Common myeloid progenitor, CD34-positive (primary cell): ENCODE data around the gene OOSP2.
"Not testable (repeated sequence)": the region's sequence is repeated elsewhere in the genome, so short reads cannot be mapped to it uniquely, and the experiment has no call there.

Experiments used
- CTCF ChIA-PET: fragments of 350-600 bp; sonication (Branson Sonifier 250); formaldehyde crosslinking; loops from one replicate; lab custom pipeline; 2021; ENCODE audit warnings: antibody characterized with exemption; lab: Charles Lee
- POLR2A ChIA-PET: fragments of 350-600 bp; sonication (Branson Sonifier 250); formaldehyde crosslinking; loops from one replicate; lab custom pipeline; 2021; ENCODE audit warnings: antibody characterized with exemption; lab: Charles Lee
- DNase-seq, 3 donors: peaks; one replicate each; pipeline versions ENCODE4 v3.0.0 to v3.0.0-alpha.2; 2013
- H3K27ac ChIP-seq, 2 experiments: 1 replicate in 1 of 2; 2 replicates in 1 of 2; pipeline ENCODE4 v1.7.0; 2013; ENCODE audit warnings: inconsistent platforms in 2 of 2, low read length in 2 of 2, mild to moderate bottlenecking in 2 of 2, low read depth in 1 of 2, moderate library complexity in 1 of 2; ENCODE audit not compliant: severe bottlenecking in 2 of 2, insufficient read depth in 1 of 2, poor library complexity in 1 of 2
- H3K27me3 ChIP-seq, 5 experiments: replicated peaks in 2 of 5; 1 replicate in 3 of 5; 2 replicates in 2 of 5; pipeline versions ENCODE4 v1.6.1 to v1.7.0; 2013; ENCODE audit warnings: low read length in 4 of 5, mild to moderate bottlenecking in 2 of 5, moderate library complexity in 2 of 5, inconsistent platforms in 1 of 5; ENCODE audit not compliant: insufficient read depth in 5 of 5, control insufficient read depth in 4 of 5
- H3K36me3 ChIP-seq, 4 experiments: 1 replicate in 2 of 4; 2 replicates in 2 of 4; pipeline versions ENCODE4 v1.6.1 to v1.7.0; 2013; ENCODE audit warnings: low read length in 3 of 4, control low read depth in 1 of 4, mild to moderate bottlenecking in 1 of 4; ENCODE audit not compliant: control insufficient read depth in 4 of 4, insufficient read depth in 4 of 4
- H3K4me1 ChIP-seq, 4 experiments: 1 replicate in 3 of 4; 2 replicates in 1 of 4; pipeline versions ENCODE4 v1.6.1 to v1.7.1; 2013; ENCODE audit warnings: low read length in 3 of 4, mild to moderate bottlenecking in 3 of 4, control low read depth in 1 of 4, inconsistent platforms in 1 of 4, moderate library complexity in 1 of 4; ENCODE audit not compliant: control insufficient read depth in 4 of 4, insufficient read depth in 4 of 4; ENCODE audit errors: control extremely low read depth in 1 of 4
- H3K4me3 ChIP-seq, 7 experiments: 1 replicate in 4 of 7; 2 replicates in 3 of 7; pipeline versions ENCODE4 v1.5.1 to v1.7.0; 2013; ENCODE audit warnings: mild to moderate bottlenecking in 7 of 7, low read length in 6 of 7, moderate library complexity in 6 of 7, inconsistent platforms in 2 of 7, low read depth in 2 of 7, control low read depth in 1 of 7; ENCODE audit not compliant: insufficient read depth in 4 of 7, control insufficient read depth in 1 of 7; ENCODE audit errors: extremely low read depth in 1 of 7
- H3K9me3 ChIP-seq, 5 experiments: 1 replicate in 4 of 5; 2 replicates in 1 of 5; pipeline versions ENCODE4 v1.6.1 to v1.7.1; 2013; ENCODE audit warnings: low read length in 4 of 5, mild to moderate bottlenecking in 2 of 5, inconsistent platforms in 1 of 5, low read depth in 1 of 5, moderate library complexity in 1 of 5; ENCODE audit not compliant: control insufficient read depth in 4 of 5, insufficient read depth in 2 of 5; ENCODE audit errors: control extremely low read depth in 1 of 5
- WGBS: methylation state at CpG from one replicate; pipeline ENCODE4 v1.1.5; 2013; ENCODE audit not compliant: insufficient coverage; 5-methylcytosine and 5-hydroxymethylcytosine counted together

Gene OOSP2

DNA sequence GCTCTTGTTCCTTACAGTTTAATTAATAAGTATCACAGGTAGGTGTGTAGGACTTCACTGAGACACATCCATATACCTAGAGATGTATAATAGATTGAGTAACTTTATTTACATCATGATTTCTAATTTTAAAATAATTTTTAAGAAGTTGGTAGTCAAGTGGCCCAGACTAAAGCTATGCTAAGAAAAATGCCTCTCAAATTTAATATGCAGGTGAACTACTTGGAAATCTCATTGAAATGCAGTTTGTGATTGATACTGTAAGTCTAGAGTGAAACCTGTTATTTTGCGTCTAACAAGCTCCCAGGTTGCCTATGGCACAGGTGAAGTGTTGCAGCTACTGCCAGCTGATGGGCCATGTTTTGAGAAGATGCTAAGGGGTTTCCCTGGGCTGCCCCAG, 23.3 kb upstream of the OOSP2 start, which contains the start of gene OOSP4B:
Gene OOSP4B, plus strand, starts transcription at position 301 of the 400 bp plus-strand sequence.
- Histone ChIP-seq H3K9me3 (no peaks in the 10 kb centered on the region), H3K4me3 (no peak within 1 kb of the TSS), H3K4me1 (peaks cover 0 to 2% (median 0%) of the 10 kb centered on the region in 4 experiments), H3K27me3 (no peaks in the 10 kb centered on the region), H3K27ac (no peak within 1 kb of the TSS), H3K36me3 (no peaks in the 10 kb centered on the region)
- ChIA-PET POLR2A (no interaction called here), CTCF (interaction anchor here (1.1 kb wide), 1 partner anchor 14 kb away, joined by 3 read pairs; no protein-coding TSS in a partner anchor)
- DNase-seq = no peak
- WGBS = 100% methylated on average over 1 of the region's 1 CpG

GRCh38 chr11:60018058-60018457, 22.2 kb upstream of the OOSP2 start:
- WGBS = 97% methylated on average over 5 of the region's 8 CpGs
- no peak for DNase-seq
- H3K36me3 ChIP-seq = no peaks in the 10 kb centered on the region
- H3K4me1 ChIP-seq = peaks cover 0 to 2% (median 0%) of the 10 kb centered on the region in 4 experiments
- no peaks in the 10 kb centered on the region for H3K9me3 ChIP-seq
- no peak overlapping the region for H3K4me3 ChIP-seq
- ChIA-PET POLR2A (no interaction called here), CTCF (no interaction called here)
- no peak overlapping the region for H3K27ac ChIP-seq
- no peaks in the 10 kb centered on the region for H3K27me3 ChIP-seq

GRCh38 chr11:60020376-60020775, 19.8 kb upstream of the OOSP2 start:
- DNase-seq, POLR2A ChIA-PET, H3K36me3 ChIP-seq, H3K27me3 ChIP-seq, H3K9me3 ChIP-seq, CTCF ChIA-PET, H3K4me3 ChIP-seq, H3K4me1 ChIP-seq, H3K27ac ChIP-seq: not testable (repeated sequence)
- over 99% methylated on average over 16 of the region's 27 CpGs for WGBS

GRCh38 chr11:60029015-60029632, 11.1 kb upstream of the OOSP2 start:
- Histone ChIP-seq H3K27me3 (no peaks in the 10 kb centered on the region), H3K9me3 (peaks cover 0 to 2% (median 0%) of the 10 kb centered on the region in 5 experiments), H3K4me1 (no peaks in the 10 kb centered on the region), H3K4me3 (no peak overlapping the region), H3K27ac (no peak overlapping the region), H3K36me3 (no peaks in the 10 kb centered on the region)
- 100% methylated on average over 2 of the region's 3 CpGs for WGBS
- ChIA-PET CTCF (no interaction called here), POLR2A (no interaction called here)
- DNase-seq = no peak

DNA sequence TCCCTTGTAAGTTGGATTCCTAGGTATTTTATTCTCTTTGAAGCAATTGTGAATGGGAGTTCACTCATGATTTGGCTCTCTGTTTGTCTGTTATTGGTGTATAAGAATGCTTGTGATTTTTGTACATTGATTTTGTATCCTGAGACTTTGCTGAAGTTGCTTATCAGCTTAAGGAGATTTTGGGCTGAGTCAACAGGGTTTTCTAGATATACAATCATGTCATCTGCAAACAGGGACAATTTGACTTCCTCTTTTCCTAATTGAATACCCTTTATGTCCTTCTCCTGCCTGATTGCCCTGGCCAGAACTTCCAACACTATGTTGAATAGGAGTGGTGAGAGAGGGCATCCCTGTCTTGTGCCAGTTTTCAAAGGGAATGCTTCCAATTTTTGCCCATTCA, 10.2 kb downstream of the OOSP2 start:
- H3K36me3 ChIP-seq, H3K4me3 ChIP-seq, H3K4me1 ChIP-seq, CTCF ChIA-PET, POLR2A ChIA-PET, H3K27ac ChIP-seq, DNase-seq, H3K9me3 ChIP-seq, H3K27me3 ChIP-seq: not testable (repeated sequence)

- H3K4me1 ChIP-seq, H3K27me3 ChIP-seq, CTCF ChIA-PET, H3K4me3 ChIP-seq, DNase-seq, H3K36me3 ChIP-seq, H3K27ac ChIP-seq, POLR2A ChIA-PET, H3K9me3 ChIP-seq: not testable (repeated sequence)
- WGBS = no CpG with 5 or more reads among the region's 3 CpGs
Observed at GRCh38 chr11:60050839-60051238, 10.6 kb downstream of the OOSP2 start.

DNA sequence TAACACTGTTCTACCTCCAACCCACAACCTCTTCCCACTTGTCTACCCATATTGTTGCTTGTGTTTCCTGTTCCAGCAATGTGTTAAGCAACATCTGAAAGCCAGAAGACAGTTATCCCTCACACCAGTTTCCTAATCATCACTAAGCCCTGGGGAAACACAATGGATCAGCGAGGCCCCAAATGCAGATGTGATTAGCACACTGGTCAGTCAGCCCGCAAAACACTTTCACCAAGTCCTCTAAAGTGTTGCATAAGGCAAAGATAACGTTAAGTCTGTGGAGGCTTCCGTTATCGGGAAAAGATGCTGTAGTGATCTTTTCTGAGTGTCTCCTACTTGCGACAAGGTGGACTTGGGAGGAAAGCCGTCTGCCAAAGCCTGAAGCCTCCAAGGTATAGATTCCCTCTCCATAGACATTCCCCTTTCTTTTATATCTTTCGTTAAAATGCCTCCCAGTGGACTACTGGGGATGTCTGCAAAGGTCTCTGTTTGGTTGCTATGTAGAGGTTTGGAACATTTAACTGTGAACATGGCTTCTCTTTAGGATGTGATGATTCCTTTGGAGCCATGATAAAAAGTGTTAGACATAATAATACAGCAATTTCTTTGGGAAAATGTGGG, 16.2 kb downstream of the OOSP2 start, which contains the start of gene MS4A3:
Gene MS4A3, plus strand, starts transcription at position 317 of the 621 bp plus-strand sequence. CDS start 4,496 bp downstream, outside the sequence.
- H3K36me3 ChIP-seq = no peaks in the 10 kb centered on the region
- ChIA-PET POLR2A (no interaction called here), CTCF (no interaction called here)
- peaks cover 6 to 16% (median 8%) of the 10 kb centered on the region in 4 experiments for H3K4me1 ChIP-seq
- no peaks in the 10 kb centered on the region for H3K27me3 ChIP-seq
- WGBS = 75% methylated on average over 5 of the region's 8 CpGs
- peak in 2 of 3 donors; percentile 28 to 46 for DNase-seq
- H3K9me3 ChIP-seq = no peaks in the 10 kb centered on the region
- no peak within 1 kb of the TSS for H3K27ac ChIP-seq
- H3K4me3 ChIP-seq = peak within 1 kb of the TSS in 1 of 7 experiments; percentile 25
